ENCODE results near the gene CRYBG3. TPM values are rescaled to one million over a fixed set of nuclear protein-coding genes. Genes with fewer than 3 reads are reported as not detected.

Gene CRYBG3
- total RNA-seq, 1 donor from 2014 or later = 19.9 TPM

DNA sequence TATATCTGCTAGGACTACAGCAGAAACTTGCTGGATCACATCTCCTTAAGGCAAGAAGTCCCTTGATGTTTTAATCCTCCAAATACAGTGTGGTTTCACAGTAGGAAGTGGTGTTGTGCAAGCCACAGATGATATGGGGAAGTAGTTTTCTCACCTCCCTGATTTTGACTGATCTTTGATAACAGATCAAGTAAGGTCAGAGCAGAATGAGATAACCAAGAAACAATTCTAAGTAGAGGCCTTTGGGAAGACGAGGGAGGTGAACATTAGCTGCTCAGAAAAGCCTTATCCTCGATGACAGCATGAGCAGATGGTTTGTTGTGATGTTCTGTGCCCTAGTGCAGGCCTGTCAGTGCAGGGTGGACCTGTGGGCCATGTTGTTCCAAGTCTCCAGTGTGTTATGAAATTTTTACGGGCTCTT, 89.1 kb downstream of the CRYBG3 start:
- Histone ChIP-seq H3K27ac (replicated peaks) (peak overlapping the region; percentile 59), H3K4me3 (no peak overlapping the region), H3K36me3 (peaks cover 41% of the 10 kb centered on the region), H3K27me3 (ENCODE audit: low read depth) (no peaks in the 10 kb centered on the region), H3K4me1 (peaks cover 12% of the 10 kb centered on the region), H3K9me3 (replicated peaks) (no peaks in the 10 kb centered on the region)
- TF ChIP-seq, protein P1, sequence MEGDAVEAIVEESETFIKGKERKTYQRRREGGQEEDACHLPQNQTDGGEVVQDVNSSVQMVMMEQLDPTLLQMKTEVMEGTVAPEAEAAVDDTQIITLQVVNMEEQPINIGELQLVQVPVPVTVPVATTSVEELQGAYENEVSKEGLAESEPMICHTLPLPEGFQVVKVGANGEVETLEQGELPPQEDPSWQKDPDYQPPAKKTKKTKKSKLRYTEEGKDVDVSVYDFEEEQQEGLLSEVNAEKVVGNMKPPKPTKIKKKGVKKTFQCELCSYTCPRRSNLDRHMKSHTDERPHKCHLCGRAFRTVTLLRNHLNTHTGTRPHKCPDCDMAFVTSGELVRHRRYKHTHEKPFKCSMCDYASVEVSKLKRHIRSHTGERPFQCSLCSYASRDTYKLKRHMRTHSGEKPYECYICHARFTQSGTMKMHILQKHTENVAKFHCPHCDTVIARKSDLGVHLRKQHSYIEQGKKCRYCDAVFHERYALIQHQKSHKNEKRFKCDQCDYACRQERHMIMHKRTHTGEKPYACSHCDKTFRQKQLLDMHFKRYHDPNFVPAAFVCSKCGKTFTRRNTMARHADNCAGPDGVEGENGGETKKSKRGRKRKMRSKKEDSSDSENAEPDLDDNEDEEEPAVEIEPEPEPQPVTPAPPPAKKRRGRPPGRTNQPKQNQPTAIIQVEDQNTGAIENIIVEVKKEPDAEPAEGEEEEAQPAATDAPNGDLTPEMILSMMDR (IDR thresholded peaks at IDR 0.05; ENCODE audit: borderline replicate concordance) = no peak
- no peak for DNase-seq
- intact Hi-C loops (cut with micrococcal nuclease) = no loop called here

DNA sequence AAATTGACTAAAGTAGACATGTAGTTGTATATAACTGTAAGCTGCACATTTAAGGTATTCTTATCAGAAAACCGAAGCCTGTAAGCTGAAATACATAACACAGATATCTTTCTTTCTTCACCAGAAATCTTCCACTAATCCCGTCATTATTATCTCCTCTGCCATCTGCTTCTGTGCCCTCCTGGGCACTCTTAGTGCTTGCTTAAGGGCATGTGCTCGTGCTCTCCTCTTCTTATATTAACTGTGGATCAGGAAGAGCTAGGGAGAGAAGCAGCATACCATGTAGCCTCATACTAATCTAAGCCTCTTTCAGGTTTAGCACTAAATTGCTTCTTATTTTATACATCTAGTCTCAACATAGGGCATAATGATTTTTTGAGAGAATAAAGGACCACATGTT, 89.6 kb downstream of the CRYBG3 start:
- Histone ChIP-seq H3K4me1 (peaks cover 17% of the 10 kb centered on the region), H3K27ac (replicated peaks) (peak overlapping the region; percentile 59), H3K9me3 (replicated peaks) (no peaks in the 10 kb centered on the region), H3K27me3 (ENCODE audit: low read depth) (no peaks in the 10 kb centered on the region), H3K4me3 (no peak overlapping the region), H3K36me3 (peaks cover 46% of the 10 kb centered on the region)
- TF ChIP-seq, protein P1 (IDR thresholded peaks at IDR 0.05; ENCODE audit: borderline replicate concordance) = no peak
- intact Hi-C loops (cut with micrococcal nuclease) = no loop called here
- no peak for DNase-seq

DNA sequence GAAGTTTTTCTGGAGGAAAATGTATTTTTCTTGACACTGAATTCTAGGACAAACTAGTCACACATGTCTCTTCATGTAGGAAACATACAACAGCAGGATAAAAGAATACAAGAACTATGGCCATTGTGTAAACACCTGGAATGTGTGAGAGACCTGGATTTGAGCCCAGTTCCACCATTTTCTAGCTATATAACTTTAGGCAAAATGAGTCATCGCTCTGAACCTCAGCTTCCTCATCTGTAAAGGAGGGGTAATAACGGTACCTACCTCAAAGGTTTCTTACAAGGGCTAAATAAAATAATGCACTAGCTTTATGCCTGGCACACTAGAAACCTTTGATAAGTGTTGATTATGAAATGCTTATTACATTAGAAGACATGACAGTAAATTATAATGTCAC, 92.6 kb downstream of the CRYBG3 start:
- Histone ChIP-seq H3K4me1 (peaks cover 37% of the 10 kb centered on the region), H3K27me3 (ENCODE audit: low read depth) (no peaks in the 10 kb centered on the region), H3K9me3 (replicated peaks) (no peaks in the 10 kb centered on the region), H3K27ac (replicated peaks) (no peak overlapping the region), H3K36me3 (peaks cover 57% of the 10 kb centered on the region), H3K4me3 (no peak overlapping the region)
- intact Hi-C loops (cut with micrococcal nuclease) = no loop called here
- DNase-seq = no peak
- TF ChIP-seq, protein P1 (IDR thresholded peaks at IDR 0.05; ENCODE audit: borderline replicate concordance) = no peak

DNA sequence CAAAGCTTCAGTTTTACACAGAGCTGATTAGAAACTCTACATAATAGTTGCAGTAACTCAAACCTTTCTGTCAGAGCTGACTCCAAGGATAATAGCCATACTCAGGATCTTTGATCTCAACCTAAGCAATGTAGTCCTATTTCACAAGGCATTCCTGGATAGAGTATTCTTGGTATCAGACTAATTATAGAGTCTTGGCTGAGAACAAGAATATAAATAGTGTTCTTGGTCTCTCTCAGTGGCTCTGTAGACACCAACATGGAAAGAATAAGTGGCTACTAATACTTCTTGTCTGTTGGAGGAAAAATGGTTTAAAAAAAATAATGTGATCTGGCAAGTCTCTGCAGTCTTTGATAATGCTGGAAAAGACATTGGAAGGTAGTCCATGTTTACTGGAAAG, 94.8 kb downstream of the CRYBG3 start:
- Histone ChIP-seq H3K9me3 (replicated peaks) (no peaks in the 10 kb centered on the region), H3K27me3 (ENCODE audit: low read depth) (no peaks in the 10 kb centered on the region), H3K36me3 (peaks cover 73% of the 10 kb centered on the region), H3K27ac (replicated peaks) (no peak overlapping the region), H3K4me1 (peaks cover 27% of the 10 kb centered on the region), H3K4me3 (no peak overlapping the region)
- intact Hi-C loops (cut with micrococcal nuclease) = no loop called here
- DNase-seq = no peak
- TF ChIP-seq, protein P1 (IDR thresholded peaks at IDR 0.05; ENCODE audit: borderline replicate concordance) = no peak

DNA sequence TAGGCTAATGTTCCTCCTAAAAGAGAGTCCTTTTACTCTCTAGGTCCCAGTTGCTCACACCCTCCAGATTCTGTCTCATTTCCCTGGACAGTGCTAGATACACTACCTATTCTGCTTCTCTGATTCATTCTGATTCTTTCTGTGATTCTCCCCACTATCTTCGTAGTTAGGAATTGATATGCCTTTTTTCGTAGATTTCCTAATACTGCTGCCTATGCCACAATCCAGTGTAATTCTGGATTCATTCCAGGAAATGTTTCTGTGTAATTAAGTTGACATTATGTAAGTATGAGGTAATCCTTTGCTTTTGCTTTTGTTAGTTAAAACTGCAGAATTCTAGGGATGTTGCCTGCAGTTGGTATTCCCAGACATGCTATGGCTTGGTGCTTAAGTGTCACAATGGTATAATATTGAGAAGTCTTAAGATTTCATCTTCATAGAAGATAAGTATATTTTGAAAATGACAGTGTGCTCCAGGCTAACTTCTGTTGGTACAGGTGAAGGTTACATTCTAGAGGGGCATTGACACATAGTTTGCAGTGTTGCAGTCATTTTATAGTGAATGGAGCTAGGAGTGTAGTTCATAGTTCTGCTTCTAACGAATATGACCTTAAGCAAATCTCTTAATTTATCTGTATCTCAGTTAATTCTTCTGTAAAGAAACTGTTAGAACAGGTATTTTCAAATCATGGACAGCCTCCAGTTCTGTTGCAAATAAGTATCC, 96.2 kb downstream of the CRYBG3 start:
- H3K36me3 ChIP-seq = peaks cover 68% of the 10 kb centered on the region

More for the DNA sequence above, 96.2 kb downstream of the CRYBG3 start:
- TF ChIP-seq, protein P1 (IDR thresholded peaks at IDR 0.05; ENCODE audit: borderline replicate concordance) = no peak
- no peak for DNase-seq
- no peak overlapping the region for H3K27ac ChIP-seq (replicated peaks)
- intact Hi-C loops (cut with micrococcal nuclease) = no loop called here
- no peaks in the 10 kb centered on the region for H3K27me3 ChIP-seq (ENCODE audit: low read depth)
- no peak overlapping the region for H3K4me3 ChIP-seq
- H3K4me1 ChIP-seq = peaks cover 25% of the 10 kb centered on the region
- no peaks in the 10 kb centered on the region for H3K9me3 ChIP-seq (replicated peaks)

Measured in left ventricle myocardium inferior (tissue), 1 donor.